Natural killer cell (primary cell): ENCODE measurements around the gene PHACTR2. TPM values are rescaled to one million over a fixed set of nuclear protein-coding genes. Genes with fewer than 3 reads are reported as not detected.

Source experiments
- ATAC-seq, 3 donors: fragments of 150-1000 bp in 2 of 3; fragments of 200-7000 bp in 1 of 3; cut with Tn5 transposase; 1 replicate in 1 of 3; 2 replicates in 2 of 3; pipeline ENCODE4 v1.10.0; 2021; ENCODE audit warnings: mild to moderate bottlenecking in 2 of 3, moderate library complexity in 2 of 3
- DNase-seq, 2 donors: peaks; one replicate each; pipeline versions ENCODE4 v3.0.0 to v3.0.0-alpha.2; 2013 to 2021; ENCODE audit warnings: mixed read lengths in 1 of 2
- H3K27ac ChIP-seq: one replicate; pipeline ENCODE4 v1.5.1; 2013; ENCODE audit warnings: mild to moderate bottlenecking, low read length
- H3K27me3 ChIP-seq: one replicate; pipeline ENCODE4 v1.6.1; 2013; ENCODE audit warnings: low read length; ENCODE audit not compliant: control insufficient read depth, insufficient read depth
- H3K36me3 ChIP-seq: one replicate; pipeline ENCODE4 v1.6.1; 2013; ENCODE audit warnings: low read length; ENCODE audit not compliant: control insufficient read depth, insufficient read depth
- H3K4me1 ChIP-seq: one replicate; pipeline ENCODE4 v1.6.1; 2013; ENCODE audit warnings: low read length; ENCODE audit not compliant: control insufficient read depth, insufficient read depth
- H3K4me3 ChIP-seq: one replicate; pipeline ENCODE4 v1.5.1; 2013; ENCODE audit warnings: low read length
- H3K9me3 ChIP-seq: one replicate; pipeline ENCODE4 v1.6.1; 2013; ENCODE audit warnings: low read length; ENCODE audit not compliant: control insufficient read depth, insufficient read depth
- H3K27ac Mint-ChIP-seq, 2 donors: one replicate each; pipeline ENCODE4 v1.8.0; 2022; ENCODE audit warnings: mild to moderate bottlenecking in 2 of 2, mixed read lengths in 2 of 2, moderate library complexity in 1 of 2
- H3K27me3 Mint-ChIP-seq, 2 donors: one replicate each; pipeline ENCODE4 v1.8.0; 2022; ENCODE audit warnings: low read depth in 2 of 2, mixed read lengths in 2 of 2
- H3K36me3 Mint-ChIP-seq: one replicate; pipeline ENCODE4 v1.8.0; 2022; ENCODE audit warnings: mixed read lengths
- H3K4me1 Mint-ChIP-seq, 2 donors: one replicate each; pipeline ENCODE4 v1.8.0; 2022; ENCODE audit warnings: mixed read lengths in 2 of 2
- H3K4me3 Mint-ChIP-seq: one replicate; pipeline ENCODE4 v1.8.0; 2022; ENCODE audit warnings: mild to moderate bottlenecking, moderate library complexity, mixed read lengths
- H3K9me3 Mint-ChIP-seq, 2 donors: one replicate each; pipeline ENCODE4 v1.8.0; 2022; ENCODE audit warnings: mixed read lengths in 2 of 2
- WGBS: methylation state at CpG from one replicate; pipeline ENCODE4 v1.1.7; 2013; ENCODE audit warnings: missing lambda C conversion rate; ENCODE audit not compliant: insufficient coverage; 5-methylcytosine and 5-hydroxymethylcytosine counted together
- intact Hi-C: fragments of 100-400 bp; cut with micrococcal nuclease; formaldehyde crosslinking; loops from one replicate; pipeline ENCODE4 v1.14.2; 2022
- total RNA-seq, 4 donors: library from RNA; stranded (reverse); fragments of 120-200 nt in 1 of 4; gene quantifications; one replicate each; pipeline versions ENCODE4 v1.2.3 to v1.2.4, GENCODE V29; 2013 to 2022
- TF ChIP-seq, protein P1 (sequence below): fragments of 200-600 bp; IDR thresholded peaks from one replicate; pipeline ENCODE4 v1.8.0; 2022; ENCODE audit warnings: antibody characterized with exemption

PHACTR2 gene
- total RNA-seq, 3 donors from 2014 or later (not counting 1 experiment from before 2014, with no cell fraction given), result 23.8 to 32.7 (median 24.9) TPM

DNA sequence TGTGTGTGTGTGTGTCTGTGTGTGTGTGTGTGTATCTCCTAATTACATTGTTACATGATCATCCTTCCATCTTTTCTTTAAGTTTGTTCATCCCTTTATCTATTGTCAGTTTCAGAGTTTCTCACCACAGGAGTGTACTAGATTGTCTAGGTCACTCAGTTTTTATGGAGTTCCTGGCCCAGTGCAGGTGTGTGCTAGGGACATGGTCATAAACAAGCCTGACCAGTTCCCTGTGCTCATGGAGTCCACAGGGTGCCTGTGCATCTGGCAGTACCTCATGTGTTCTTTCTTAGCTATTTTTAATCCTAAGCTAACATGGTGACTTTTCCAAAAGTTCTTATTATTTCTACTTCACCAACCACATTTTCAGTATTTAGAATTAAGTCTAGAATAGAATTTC, 43.9 kb downstream of the PHACTR2 start:
- intact Hi-C loops, result no loop called here
- Mint-ChIP-seq H3K4me3 (no peak overlapping the region), H3K27me3 (no peaks in the 10 kb centered on the region), H3K27ac (no peak overlapping the region), H3K4me1 (peaks cover 0 to 5% of the 10 kb centered on the region in 2 donors), H3K9me3 (no peaks in the 10 kb centered on the region), H3K36me3 (peaks cover 7% of the 10 kb centered on the region)
- Histone ChIP-seq H3K4me3 (no peak overlapping the region), H3K4me1 (no peaks in the 10 kb centered on the region), H3K27ac (no peak overlapping the region), H3K36me3 (no peaks in the 10 kb centered on the region), H3K27me3 (no peaks in the 10 kb centered on the region), H3K9me3 (no peaks in the 10 kb centered on the region)
- DNase-seq (no peak), ATAC-seq (no peak)
- TF ChIP-seq, protein P1, sequence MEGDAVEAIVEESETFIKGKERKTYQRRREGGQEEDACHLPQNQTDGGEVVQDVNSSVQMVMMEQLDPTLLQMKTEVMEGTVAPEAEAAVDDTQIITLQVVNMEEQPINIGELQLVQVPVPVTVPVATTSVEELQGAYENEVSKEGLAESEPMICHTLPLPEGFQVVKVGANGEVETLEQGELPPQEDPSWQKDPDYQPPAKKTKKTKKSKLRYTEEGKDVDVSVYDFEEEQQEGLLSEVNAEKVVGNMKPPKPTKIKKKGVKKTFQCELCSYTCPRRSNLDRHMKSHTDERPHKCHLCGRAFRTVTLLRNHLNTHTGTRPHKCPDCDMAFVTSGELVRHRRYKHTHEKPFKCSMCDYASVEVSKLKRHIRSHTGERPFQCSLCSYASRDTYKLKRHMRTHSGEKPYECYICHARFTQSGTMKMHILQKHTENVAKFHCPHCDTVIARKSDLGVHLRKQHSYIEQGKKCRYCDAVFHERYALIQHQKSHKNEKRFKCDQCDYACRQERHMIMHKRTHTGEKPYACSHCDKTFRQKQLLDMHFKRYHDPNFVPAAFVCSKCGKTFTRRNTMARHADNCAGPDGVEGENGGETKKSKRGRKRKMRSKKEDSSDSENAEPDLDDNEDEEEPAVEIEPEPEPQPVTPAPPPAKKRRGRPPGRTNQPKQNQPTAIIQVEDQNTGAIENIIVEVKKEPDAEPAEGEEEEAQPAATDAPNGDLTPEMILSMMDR, result no peak

DNA sequence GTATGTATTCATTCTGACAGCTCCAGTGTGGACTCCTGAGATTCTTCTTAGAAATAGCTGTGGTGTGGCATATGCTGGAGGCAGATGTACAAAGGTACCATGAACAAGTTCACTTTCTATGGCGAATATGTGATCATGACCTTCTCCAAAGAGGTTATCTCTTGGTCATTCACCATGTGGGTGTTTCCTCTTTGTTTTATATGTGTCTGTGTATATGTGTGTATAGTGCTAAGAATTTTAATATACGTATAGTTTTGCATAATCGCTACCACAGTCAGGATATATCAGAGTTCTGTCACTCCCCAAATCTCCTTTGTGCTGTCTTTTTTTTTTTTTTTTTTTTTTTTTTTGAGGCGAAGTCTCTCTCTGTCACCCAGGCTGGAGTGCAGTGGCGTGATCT, 47.1 kb downstream of the PHACTR2 start:
- Histone ChIP-seq H3K27ac (no peak overlapping the region), H3K4me3 (no peak overlapping the region), H3K9me3 (no peaks in the 10 kb centered on the region), H3K36me3 (no peaks in the 10 kb centered on the region), H3K4me1 (no peaks in the 10 kb centered on the region), H3K27me3 (no peaks in the 10 kb centered on the region)
- TF ChIP-seq, protein P1, result no peak
- intact Hi-C loops, result no loop called here
- ATAC-seq (no peak), DNase-seq (no peak)
- H3K27ac Mint-ChIP-seq, result no peak overlapping the region
- H3K4me1 Mint-ChIP-seq, result peaks cover 4 to 11% of the 10 kb centered on the region in 2 donors
- no peak overlapping the region for H3K4me3 Mint-ChIP-seq
- H3K36me3 Mint-ChIP-seq, result peaks cover 7% of the 10 kb centered on the region
- H3K9me3 Mint-ChIP-seq, result no peaks in the 10 kb centered on the region
- no peaks in the 10 kb centered on the region for H3K27me3 Mint-ChIP-seq
- WGBS, result 99% methylated on average over 4 of the region's 5 CpGs

DNA sequence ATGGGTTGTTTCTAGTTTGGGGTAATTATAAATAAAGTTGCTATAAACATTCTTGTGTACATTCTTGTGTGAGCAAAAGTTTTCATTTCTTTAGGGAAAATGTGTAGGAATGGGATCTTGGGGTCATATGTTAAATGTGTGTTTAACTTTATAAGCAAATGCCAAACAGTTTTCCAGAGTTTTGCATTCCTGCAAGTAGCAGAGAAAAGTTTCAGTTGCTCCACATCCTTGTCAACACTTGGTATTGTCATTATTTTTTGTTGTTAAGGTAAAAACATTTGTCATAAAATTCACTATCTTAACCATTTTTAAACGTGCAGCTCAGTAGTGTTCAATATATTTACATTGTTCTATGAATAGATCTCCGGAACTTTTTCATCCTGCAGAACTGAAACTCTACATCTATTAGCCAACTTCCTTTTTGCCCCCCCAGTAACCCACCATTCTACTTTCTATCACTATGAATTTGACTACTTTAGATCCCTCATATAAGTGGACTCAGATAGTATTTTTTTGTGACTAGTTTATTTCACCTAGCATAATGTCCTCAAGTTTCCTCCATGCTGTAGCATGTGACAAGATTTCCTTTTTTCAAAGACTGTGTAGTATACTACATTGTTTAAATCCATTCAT, 48.4 kb downstream of the PHACTR2 start:
- no peaks in the 10 kb centered on the region for H3K27me3 Mint-ChIP-seq
- WGBS, result 50% methylated on average over 1 of the region's 2 CpGs
- no peaks in the 10 kb centered on the region for H3K27me3 ChIP-seq
- intact Hi-C loops, result no loop called here
- H3K4me3 ChIP-seq, result no peak overlapping the region
- ATAC-seq, result no peak
- H3K36me3 ChIP-seq, result no peaks in the 10 kb centered on the region
- TF ChIP-seq, protein P1, result no peak
- no peak overlapping the region for H3K4me3 Mint-ChIP-seq
- no peak overlapping the region for H3K27ac Mint-ChIP-seq
- H3K9me3 Mint-ChIP-seq, result no peaks in the 10 kb centered on the region
- H3K9me3 ChIP-seq, result no peaks in the 10 kb centered on the region
- DNase-seq, result no peak
- peaks cover 7% of the 10 kb centered on the region for H3K36me3 Mint-ChIP-seq
- H3K4me1 ChIP-seq, result no peaks in the 10 kb centered on the region
- no peak overlapping the region for H3K27ac ChIP-seq
- peaks cover 4 to 6% of the 10 kb centered on the region in 2 donors for H3K4me1 Mint-ChIP-seq

DNA sequence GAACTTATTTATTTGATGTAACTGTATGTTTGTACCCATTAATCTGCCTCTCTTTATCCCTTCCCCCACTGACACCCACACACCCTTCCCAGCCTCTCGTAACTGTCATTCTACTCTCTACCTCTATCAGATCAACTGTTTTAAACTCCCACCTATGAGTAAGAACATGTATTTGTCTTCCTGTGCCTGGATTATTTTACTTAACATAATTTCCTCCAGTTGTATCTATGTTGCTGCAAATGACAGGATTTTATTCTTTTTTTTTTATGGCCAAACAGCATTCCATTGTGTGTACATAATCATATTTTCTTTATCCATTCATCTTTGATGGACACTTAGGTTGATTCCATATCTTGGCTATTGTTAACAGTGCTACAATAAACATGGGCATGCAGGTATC, 49.3 kb downstream of the PHACTR2 start:
- Mint-ChIP-seq H3K9me3 (no peaks in the 10 kb centered on the region), H3K36me3 (peaks cover 7% of the 10 kb centered on the region), H3K4me1 (peaks cover 10 to 13% of the 10 kb centered on the region in 2 donors), H3K4me3 (no peak overlapping the region), H3K27ac (no peak overlapping the region), H3K27me3 (no peaks in the 10 kb centered on the region)
- DNase-seq (no peak), ATAC-seq (no peak)
- Histone ChIP-seq H3K27ac (no peak overlapping the region), H3K4me3 (no peak overlapping the region), H3K9me3 (no peaks in the 10 kb centered on the region), H3K36me3 (no peaks in the 10 kb centered on the region), H3K27me3 (no peaks in the 10 kb centered on the region), H3K4me1 (no peaks in the 10 kb centered on the region)
- WGBS, result 89% methylated on average over 1 of the region's 1 CpG
- TF ChIP-seq, protein P1, result no peak
- intact Hi-C loops, result no loop called here
